Neural cell (in vitro differentiated cells): ENCODE measurements around the gene RPL39L.

Experiments used
- EP300 ChIP-seq: fragments of 450-650 bp; conservative IDR thresholded peaks from 2 replicates; pipeline ENCODE4 v1.6.1; 2014; ENCODE audit warnings: antibody characterized with exemption, mild to moderate bottlenecking, moderate library complexity; ENCODE audit not compliant: poor library complexity, severe bottlenecking
- EZH2 ChIP-seq: fragments of 200-600, 300-800 bp; shearing (Covaris generic), sonication (generic); IDR thresholded peaks from 2 replicates; pipeline ENCODE4 v1.6.1; 2014; ENCODE audit warnings: antibody characterized with exemption, low read length, borderline replicate concordance, mild to moderate bottlenecking; ENCODE audit not compliant: insufficient read depth, poor library complexity, severe bottlenecking
- POLR2AphosphoS5 ChIP-seq: IDR thresholded peaks from 2 replicates; pipeline ENCODE4 v1.6.1; 2012
- SMC3 ChIP-seq: fragments of 450-650 bp; conservative IDR thresholded peaks from 2 replicates; pipeline ENCODE4 v1.6.1; 2014; ENCODE audit warnings: antibody characterized with exemption, mild to moderate bottlenecking, moderate library complexity; ENCODE audit not compliant: poor library complexity
- TF ChIP-seq, protein P1 (sequence below): fragments of 450-650 bp; IDR thresholded peaks from 2 replicates; pipeline ENCODE4 v1.5.1; 2014; ENCODE audit warnings: antibody characterized with exemption, mild to moderate bottlenecking, moderate library complexity; ENCODE audit not compliant: poor library complexity, severe bottlenecking
- TF ChIP-seq, protein P2 (sequence below): IDR thresholded peaks from 2 replicates; pipeline ENCODE4 v1.6.1; 2012; ENCODE audit warnings: borderline replicate concordance

DNA sequence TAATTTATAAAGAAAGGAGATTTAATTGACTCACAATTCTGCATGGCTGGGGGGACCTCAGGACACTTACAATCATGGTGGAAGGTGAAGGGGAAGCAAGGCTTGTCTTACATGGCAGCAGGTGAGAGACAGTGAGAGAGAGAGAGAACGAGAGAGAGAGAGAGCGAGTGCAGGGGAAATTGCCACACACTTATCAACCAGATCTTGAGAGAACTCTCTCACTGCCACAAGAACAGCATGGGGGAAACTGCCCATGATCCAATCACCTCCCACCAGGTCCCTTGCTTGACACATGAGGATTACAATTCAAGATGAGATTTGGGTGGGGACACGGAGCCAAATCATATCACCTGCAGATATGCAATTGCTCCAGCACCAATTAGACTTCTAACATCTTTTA is 7.1 kb upstream of the RPL39L start:
- TF ChIP-seq EZH2, result no peak
- TF ChIP-seq, protein P1, sequence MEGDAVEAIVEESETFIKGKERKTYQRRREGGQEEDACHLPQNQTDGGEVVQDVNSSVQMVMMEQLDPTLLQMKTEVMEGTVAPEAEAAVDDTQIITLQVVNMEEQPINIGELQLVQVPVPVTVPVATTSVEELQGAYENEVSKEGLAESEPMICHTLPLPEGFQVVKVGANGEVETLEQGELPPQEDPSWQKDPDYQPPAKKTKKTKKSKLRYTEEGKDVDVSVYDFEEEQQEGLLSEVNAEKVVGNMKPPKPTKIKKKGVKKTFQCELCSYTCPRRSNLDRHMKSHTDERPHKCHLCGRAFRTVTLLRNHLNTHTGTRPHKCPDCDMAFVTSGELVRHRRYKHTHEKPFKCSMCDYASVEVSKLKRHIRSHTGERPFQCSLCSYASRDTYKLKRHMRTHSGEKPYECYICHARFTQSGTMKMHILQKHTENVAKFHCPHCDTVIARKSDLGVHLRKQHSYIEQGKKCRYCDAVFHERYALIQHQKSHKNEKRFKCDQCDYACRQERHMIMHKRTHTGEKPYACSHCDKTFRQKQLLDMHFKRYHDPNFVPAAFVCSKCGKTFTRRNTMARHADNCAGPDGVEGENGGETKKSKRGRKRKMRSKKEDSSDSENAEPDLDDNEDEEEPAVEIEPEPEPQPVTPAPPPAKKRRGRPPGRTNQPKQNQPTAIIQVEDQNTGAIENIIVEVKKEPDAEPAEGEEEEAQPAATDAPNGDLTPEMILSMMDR, result no peak
- TF ChIP-seq EP300, result no peak
- no peak for TF ChIP-seq POLR2AphosphoS5
- TF ChIP-seq, protein P2, sequence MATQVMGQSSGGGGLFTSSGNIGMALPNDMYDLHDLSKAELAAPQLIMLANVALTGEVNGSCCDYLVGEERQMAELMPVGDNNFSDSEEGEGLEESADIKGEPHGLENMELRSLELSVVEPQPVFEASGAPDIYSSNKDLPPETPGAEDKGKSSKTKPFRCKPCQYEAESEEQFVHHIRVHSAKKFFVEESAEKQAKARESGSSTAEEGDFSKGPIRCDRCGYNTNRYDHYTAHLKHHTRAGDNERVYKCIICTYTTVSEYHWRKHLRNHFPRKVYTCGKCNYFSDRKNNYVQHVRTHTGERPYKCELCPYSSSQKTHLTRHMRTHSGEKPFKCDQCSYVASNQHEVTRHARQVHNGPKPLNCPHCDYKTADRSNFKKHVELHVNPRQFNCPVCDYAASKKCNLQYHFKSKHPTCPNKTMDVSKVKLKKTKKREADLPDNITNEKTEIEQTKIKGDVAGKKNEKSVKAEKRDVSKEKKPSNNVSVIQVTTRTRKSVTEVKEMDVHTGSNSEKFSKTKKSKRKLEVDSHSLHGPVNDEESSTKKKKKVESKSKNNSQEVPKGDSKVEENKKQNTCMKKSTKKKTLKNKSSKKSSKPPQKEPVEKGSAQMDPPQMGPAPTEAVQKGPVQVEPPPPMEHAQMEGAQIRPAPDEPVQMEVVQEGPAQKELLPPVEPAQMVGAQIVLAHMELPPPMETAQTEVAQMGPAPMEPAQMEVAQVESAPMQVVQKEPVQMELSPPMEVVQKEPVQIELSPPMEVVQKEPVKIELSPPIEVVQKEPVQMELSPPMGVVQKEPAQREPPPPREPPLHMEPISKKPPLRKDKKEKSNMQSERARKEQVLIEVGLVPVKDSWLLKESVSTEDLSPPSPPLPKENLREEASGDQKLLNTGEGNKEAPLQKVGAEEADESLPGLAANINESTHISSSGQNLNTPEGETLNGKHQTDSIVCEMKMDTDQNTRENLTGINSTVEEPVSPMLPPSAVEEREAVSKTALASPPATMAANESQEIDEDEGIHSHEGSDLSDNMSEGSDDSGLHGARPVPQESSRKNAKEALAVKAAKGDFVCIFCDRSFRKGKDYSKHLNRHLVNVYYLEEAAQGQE, result no peak
- no peak for TF ChIP-seq SMC3
